HG02678 (cell line): ENCODE results near the gene FGFR3.

ENCODE experiments used
- ATAC-seq: cut with Tn5 transposase; IDR thresholded peaks from one replicate; pipeline ENCODE4 v1.9.1; 2021; ENCODE audit warnings: mild to moderate bottlenecking, moderate library complexity; ENCODE audit not compliant: unreplicated experiment

The FGFR3 gene

DNA sequence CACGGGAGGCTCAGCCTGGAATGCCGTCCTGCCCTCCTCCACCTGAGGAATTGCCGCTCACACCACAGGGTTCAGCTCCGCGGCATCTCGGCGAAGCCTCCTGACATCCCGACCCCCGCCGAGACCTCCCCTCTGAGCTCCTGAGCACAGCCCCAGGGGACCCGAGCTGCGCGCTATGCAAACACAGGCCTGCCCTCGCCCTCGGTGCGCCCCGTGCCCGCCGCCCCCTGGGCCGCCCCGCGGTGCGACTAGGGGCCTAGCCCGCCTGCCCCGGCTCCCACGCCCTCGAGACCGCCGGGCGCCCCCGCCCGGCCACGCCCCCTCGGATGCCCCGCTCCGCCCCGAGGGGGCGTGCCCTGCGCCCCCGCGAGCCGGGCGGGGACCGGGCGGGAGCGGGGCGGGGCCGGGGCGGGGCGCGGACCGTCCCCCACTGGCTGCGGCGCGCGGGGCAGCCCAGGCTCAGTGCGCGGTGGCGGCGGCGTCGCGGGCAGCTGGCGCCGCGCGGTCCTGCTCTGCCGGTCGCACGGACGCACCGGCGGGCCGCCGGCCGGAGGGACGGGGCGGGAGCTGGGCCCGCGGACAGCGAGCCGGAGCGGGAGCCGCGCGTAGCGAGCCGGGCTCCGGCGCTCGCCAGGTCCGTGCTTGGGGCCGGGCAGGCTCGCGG is at the start of gene FGFR3:
Gene FGFR3 (plus strand): TSS at position 462 of the 664 bp plus-strand sequence. CDS start 642 bp downstream, outside the sequence.
- ATAC-seq = peak; percentile 46

DNA sequence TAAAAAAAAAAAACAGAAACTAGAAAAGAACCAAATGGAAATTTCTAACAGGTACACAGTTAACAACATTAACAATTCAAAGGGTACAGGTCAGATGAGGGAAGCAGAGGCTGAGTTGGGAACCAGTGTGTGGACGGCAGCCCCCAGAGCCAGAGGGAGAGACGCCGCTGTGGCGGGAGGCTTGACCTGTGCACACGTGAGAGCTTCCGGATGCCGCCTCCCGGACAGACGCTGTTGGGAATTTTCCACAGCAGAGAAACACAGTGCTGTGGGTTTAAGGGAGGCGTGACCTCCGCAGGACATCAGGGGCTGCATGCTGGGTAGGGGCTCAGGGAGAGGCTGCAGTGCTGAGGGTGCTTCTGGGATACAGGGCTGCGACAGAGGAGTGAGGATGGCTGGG is 49.5 kb upstream of the FGFR3 start:
- ATAC-seq = no peak

DNA sequence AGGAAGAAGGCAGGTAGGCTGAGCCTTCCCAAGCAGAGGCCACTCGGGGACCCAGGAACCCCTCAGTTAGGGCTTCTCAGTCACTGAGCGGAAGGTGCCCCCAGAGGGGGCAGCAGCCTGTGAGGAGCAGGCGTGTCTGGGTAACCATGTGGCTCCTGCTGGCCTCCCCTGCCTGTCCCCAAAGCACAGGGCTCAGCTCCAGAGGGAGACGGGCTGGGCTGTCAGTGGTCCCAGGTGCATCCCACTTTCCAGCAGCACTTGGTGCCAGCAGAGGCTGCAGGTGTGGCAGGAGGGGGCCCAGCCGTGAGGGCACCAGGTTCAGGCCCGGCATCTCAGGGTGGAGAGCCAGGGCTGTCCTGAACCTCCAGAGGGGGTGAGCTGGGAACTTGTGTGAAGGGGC is 49.1 kb upstream of the FGFR3 start:
- ATAC-seq = no peak

DNA sequence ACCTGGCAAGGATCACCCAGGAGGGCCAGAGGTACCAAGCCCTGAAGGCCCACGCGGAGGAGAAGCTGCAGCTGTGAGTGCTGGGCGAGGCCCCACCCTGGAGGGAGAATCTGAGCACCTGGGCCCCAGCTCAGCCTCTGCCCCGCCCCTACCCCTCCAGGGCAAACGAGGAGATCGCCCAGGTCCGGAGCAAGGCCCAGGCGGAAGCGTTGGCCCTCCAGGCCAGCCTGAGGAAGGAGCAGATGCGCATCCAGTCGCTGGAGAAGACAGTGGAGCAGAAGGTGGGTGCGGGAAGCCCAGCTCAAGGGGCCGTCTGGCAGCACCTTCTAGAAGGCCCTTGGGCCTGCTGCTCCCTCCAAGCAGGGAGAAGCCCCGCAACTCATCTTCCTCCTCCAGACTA is 48.5 kb upstream of the FGFR3 start:
- no peak for ATAC-seq

DNA sequence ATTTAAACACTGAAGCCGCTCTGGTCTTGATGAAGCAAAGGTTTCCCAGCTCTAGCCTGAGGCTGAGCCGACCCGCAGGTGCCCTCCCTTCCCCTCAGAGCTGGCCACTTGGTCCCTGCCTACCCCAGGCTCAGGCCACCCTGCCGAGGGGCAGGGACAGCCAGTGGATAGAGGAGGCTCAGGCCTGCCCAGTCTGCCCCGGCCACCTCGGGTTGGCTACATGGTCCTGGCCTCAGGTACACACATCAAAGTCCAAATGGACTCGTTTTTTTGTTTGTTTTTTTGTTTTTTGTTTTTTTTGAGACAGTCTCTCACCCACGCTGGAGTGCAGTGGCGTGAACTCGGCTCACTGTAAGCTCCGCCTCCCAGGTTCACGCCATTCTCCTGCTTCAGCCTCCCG is 47.9 kb upstream of the FGFR3 start:
- no peak for ATAC-seq

DNA sequence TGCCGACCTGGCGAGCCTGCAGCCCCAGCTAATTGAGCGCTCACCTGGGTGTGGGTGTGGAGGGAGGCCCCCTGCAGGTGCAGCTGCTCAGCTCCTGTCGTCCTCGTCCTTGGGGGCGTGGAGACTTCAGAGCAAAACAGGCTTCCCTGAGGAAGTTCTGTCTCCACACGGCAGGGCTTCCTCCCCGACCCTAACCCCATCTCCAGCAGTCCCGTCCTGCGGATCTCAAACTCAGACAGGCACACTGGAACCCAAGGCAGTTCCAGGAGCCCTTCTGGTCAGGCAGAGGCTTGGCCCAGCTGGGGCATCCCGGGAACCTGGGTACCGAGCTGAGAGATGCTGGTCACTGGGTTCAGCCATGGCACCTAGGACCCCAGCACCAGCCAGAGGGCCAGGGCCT is 47.4 kb upstream of the FGFR3 start:
- no peak for ATAC-seq

DNA sequence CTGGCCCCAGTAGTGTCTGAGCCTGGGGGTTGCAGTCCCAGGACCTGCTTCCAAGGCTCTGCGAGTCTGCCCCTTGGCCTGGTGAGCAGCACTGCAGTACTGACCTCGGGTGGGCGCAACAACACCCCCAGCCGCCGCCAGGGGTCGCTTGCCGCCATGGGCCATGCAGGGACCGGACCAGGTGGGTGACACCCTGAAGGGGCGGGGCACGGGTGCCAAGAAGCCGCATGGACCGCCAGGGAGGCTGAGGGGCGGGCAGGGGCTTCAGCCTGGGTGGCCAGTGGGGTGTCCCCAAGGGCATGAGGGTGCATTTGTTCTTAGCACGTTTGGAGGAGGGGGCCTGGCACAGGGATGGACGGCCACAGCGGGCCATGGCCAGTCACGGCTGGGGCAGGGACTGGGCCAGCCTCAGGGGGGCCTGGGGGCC is 46.8 kb upstream of the FGFR3 start:
- ATAC-seq = peak; percentile 61

DNA sequence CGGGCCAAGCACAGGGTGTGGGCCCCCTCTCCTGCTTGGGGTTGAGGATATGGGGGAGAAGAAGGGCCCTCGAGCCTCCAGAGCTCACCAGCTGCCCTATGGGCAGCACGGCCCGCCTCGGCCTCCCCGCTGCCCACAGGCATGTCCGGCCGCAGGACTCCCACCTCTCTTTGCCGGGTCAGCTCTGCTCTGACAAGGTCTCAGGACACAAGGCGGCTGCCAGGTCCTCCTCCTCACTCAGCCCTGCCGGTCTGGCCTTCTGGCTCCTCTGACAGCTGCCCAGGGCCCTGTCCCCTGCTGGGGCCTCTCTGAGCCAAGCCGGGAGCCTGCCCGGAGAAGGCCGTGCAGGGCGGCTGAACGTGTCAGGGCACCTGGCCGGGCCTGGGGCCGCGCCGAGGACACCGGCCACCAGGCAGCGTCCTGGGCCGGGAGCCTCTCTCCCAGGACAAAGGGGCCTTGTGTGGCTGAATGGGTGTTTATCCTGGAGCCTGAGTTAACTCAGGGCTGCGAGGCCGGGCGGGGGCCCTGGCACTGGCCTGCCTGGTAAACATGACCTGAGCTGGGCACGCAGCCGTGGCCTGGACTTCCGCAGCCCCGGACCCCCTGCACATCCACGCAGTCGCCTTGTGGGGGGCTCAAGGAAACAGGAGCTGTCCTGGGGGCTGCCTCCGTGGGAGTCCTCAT is 46.0 kb upstream of the FGFR3 start:
- ATAC-seq = no peak

DNA sequence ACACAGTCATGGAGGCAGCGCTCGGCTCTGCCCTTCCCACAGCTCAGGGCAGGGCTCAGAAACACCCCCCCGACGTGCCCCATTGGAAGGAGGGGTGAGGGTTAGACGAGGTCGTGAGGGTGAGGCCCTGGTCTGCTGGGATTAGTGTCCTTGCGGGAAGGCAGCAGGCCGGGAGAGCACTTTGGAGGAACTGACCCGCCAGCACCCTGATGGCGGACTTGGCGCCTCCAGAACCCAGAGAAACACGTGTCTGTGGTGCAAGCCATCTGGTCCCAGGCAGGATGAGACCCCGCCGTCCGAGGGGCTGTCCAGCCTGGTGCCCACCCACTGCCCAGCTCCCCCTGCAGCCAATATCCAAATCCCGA is 45.5 kb upstream of the FGFR3 start:
- no peak for ATAC-seq

DNA sequence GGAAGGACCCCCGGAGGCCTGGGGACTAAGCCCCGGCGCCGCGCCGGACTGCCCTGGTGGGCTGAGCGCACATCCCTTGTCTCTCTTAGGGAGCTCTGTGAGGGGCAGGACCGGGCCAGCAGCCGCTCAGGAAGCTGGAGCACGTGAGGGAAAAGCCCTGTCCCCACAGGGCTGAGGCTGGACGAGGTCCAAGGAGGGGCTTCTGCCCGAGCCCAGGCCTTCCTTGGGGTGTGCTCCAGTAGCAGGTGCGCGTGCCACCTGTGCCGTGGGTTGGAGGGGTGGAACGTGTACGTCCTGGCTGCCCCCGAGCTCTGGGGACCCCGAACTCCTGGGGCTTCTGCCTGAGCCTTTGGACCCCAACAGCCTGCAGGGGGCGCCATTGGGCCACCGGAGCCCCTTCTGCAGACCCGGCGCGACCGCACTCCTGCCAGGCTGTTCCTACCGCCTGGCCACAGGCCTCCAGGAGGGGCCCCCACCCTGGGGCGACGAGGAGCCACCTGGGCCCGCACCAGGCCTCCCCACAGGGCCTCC is 44.6 kb upstream of the FGFR3 start:
- no peak for ATAC-seq

DNA sequence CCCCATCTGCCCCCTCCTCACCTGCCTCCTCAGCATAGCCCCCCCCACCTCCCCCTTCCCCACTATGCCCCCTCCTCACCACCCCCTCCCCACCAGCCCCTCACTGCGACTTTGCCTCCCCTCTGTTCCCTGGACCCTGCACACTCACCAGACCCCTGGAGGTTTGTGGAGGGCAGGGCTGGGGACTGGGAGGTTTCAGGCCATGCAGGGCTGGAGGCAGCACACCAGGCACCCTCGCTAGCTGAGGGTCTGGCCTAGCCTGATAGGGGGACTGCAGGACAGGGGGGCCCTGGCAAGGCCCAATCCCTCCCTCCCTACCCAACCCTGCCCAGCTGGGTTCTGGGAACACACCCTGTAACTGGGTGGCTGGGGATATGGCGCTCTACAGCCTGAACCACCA is 43.7 kb upstream of the FGFR3 start:
- no peak for ATAC-seq

DNA sequence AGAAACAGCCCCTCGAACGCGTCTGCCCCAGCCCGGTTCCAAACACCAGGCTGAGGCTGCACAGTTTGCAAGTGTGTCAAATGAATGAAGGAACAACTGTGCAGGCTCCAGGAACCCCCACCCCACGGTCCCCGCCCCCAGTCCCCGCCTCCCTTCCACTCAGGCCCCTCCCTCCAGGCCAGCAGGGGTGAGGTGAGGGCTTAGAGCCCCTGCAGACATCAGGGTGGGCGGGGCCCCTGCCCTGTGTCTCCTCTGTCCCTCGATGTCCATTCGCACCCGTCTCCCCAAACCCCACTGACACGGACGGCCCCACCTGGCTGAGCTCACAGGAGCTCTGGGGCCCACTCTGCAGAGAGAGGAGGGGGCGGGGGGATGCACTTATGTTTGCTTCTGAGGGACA is 43.3 kb upstream of the FGFR3 start:
- no peak for ATAC-seq

DNA sequence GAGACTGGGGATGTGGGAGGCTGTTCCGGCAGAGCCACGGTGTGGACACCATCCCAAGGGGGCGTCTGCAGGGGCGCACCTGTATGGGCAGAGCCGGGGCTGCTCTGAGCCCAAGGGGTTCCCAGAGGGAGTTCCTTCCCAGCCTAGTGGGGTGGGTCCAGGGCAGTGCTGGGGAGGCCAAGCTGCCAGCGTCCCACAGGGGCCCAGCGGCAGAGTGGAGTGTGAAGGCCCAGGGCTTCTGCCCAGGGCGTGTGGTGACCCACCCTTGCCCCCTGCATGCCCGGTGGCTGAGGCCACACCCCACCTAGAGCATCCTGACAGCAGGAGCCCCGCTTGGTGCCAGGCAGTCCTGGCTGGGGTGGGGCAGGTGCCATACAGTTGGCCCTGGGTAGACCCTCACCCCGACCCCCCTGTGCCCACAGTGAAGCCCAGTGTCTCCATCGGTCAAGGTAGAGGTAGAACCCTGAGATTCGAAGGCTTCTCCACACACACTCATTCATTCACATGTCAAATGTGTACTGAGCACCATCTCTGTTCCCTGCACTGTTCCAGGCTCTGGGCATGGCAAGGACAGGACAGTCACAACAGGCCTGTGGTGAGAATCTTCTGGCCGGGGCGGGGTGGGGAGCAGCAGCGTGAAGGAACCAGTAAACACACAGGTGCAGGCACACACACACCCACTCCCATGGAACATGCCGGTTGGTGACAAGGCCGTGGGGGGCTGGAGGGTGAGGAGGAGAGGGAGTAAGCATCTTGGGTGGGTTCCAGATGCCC is 42.5 kb upstream of the FGFR3 start:
- ATAC-seq = no peak

DNA sequence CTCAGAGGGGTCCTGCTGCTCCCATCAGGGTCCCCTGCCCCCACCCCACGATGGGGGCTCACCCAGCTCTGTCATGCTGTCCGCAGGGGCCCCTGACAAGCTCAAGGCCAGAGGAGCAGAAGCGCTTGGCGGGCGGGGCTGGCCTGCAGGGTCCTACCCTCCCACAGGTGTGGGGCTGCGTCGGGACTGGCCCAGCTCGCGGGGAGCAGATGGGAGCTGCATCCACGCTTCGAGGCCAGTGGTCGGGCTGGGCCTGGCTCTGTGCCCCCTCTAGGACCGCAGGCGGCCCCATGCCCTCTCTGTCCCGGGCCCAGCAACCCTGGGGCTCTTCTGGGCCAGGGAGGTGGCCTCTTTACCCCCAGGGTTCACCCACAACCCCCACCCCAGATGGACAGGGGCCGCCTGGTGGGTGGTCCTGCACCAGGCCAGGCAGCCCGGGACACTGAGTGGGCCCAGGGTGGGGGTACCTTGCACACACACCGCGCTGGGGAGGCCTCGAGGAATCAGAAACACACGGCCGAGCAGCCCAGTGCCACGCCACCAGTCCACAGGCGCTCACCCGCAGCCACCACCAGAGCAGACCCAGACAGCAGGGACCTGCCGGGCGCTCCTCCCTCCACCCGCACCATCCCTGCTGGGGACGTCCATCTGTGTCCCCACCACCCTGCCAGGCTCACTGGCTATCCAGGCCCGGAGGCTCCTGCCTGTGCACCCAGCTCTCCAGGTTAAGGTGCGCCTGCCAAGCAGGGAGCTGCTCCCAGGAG is 41.8 kb upstream of the FGFR3 start:
- ATAC-seq = no peak

DNA sequence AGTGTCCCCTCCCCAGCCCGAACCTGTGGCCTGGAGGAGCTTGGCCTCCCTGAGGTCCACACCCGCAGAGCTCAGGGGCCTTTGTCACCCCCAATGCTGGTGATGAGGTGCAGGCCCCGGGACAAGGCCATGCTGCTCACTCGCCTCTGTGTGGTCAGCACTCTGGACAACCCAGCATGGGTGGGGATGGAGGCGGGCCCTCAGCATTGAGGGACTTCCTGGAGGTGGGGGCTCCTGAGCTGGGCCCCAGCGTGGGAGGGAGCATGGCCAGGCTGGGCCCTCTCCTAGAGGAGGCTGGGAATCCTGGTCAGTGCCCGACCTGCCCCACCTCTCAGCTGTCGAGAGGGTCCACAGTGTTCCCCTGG is 41.2 kb upstream of the FGFR3 start:
- ATAC-seq = no peak

DNA sequence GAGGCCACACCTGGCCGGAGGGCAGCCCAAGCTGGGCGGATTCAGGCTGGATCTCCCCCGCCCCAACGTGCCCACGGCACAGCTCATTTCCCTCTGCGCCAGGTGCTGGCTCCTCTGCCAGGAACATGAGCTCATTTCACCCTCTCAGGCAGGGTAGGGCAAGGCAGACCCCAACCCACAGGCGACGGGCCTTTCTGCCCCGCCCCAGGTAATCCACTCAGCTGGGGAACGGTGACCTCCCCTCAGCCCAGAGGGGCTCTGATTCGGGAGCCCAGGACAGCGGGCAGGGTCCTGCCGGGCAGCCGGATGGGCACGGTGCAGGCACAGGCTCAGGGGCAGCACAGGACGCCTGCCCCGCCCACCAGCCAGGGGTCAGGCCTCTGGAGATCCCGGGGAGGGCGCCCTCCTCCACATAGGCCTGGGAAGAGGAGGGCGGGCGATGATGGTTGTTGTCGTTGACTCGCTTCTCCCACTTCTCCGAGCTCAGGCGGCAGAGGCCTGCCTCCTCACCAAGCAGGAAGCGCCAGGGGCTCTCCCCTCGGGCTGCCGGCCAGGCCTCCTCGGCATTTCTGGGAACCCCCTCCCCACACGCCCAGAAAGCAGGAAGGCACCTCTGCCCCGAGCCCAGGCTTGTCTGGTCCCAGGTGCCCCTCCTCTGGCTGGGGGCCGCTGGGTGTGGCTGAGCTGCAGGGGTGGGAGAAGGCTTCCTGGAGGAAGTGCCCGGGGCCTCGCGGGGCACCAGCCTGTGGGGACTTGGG is 40.6 kb upstream of the FGFR3 start:
- ATAC-seq = no peak

DNA sequence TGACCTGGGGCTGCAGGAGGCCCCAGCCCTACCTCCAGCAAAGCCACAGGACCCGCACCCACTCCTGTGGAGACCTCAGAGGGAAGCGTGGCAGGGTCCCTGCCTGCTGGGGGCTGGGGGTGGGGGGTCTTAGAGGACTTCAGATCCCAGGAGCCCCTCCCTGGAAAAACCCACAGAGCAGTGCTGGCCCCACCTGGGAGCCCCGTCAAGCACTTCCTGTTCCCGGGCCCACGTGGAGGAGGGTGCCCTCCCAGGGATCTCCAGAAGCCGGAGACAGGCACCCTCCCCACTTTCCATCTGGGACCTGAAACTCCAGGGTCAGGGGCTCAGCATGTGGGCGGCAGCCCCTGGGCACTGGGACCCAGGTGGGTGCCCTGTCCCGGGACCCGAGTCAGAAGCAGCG is 39.8 kb upstream of the FGFR3 start:
- ATAC-seq = no peak

DNA sequence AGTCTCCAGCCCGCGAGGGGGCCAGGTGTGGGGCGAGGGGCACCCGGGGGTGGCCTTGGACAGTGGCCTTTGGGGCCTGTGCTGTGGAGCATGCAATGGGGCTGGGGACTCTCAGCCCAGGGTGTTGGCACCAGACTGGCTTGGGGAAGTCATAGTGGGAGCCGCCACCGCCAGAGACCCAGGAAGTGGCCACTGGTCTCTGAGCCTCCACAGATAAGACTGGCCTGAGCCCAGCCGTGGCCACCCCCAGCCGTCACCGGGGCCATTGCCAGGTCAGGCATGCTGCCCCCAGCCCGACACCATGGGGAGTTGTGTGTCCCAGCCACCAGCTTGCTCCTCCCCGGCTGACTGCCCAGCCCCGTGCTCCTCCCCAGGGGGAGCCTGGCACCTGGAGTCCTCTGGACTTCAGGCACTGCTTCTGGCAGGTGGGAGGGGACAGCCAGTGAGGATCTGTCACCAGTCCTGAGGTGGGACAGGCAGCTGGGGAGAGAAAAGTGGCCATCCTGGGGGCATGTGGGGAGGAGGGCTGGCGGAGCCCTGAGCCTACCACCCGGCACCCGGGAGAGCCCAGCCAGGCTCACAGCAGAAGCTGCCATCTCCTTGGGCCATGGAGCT is 39.3 kb upstream of the FGFR3 start:
- no peak for ATAC-seq

DNA sequence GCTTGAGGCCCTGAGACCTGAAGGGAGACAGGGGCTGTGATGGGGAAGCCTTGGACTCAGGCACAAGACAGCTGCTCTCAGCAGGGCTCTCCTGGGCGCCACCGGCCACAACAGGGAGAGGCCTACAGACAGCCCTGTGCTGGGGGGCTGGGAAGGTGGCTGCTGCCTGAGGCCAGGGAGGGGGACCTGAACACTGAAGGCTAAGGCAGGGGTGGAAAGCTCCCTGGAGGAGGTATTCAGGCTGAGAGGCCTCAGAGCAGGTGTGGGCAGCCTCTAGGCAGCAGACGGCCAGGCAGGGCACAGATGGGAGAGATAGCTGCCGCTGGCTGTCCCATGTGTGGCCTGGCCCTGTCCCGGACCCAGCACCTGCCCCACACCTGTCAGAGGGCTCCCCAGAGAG is 38.8 kb upstream of the FGFR3 start:
- ATAC-seq = no peak

DNA sequence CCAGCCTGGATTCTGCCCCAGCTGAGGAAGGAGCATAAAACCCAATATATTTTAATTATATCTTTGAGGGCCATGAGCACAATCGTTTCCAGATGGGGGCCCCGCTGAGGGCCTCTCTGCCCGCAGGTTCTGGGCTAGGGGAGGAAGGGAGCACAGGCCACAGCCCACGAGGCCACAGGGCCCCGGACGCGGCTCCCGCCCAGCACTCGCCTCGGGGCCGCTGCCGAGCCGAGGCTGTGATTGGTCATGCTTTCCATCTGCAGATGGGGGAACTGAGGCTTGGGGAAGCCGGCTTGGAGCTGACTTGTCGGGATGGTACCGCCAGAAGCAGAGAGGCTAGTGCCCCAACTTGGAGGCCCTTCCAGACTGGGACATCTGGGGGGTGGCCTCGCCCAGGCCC is 37.8 kb upstream of the FGFR3 start:
- ATAC-seq = no peak
